DND-41 (cell line): Measurements from ENCODE around the gene KRT1.

ENCODE experiments used
- ATAC-seq: fragments of 200-7000 bp; cut with Tn5 transposase; 3 replicates; pipeline ENCODE4 v1.9.1; 2021; ENCODE audit warnings: low read depth; ENCODE audit not compliant: insufficient read depth
- DNase-seq: peaks from one replicate; pipeline ENCODE4 v3.0.0-alpha.2; 2020
- H2AFZ ChIP-seq: 2 replicates; pipeline ENCODE4 v1.6.0; 2012; ENCODE audit warnings: low read depth, low read length
- H3K27ac ChIP-seq: 2 replicates; pipeline ENCODE4 v1.5.1; 2012; ENCODE audit warnings: low read length, inconsistent platforms
- H3K27me3 ChIP-seq: fragments of 200-600 bp; sonication (generic); 2 replicates; pipeline ENCODE4 v1.6.0; 2012; ENCODE audit warnings: low read length, mild to moderate bottlenecking, inconsistent platforms; ENCODE audit not compliant: insufficient read depth, poor library complexity
- H3K36me3 ChIP-seq: 2 replicates; pipeline ENCODE4 v1.5.1; 2012; ENCODE audit warnings: low read length, inconsistent platforms; ENCODE audit not compliant: insufficient read depth
- H3K4me1 ChIP-seq: 2 replicates; pipeline ENCODE4 v1.5.1; 2012; ENCODE audit warnings: mild to moderate bottlenecking, low read length; ENCODE audit not compliant: insufficient read depth
- H3K4me2 ChIP-seq: 2 replicates; pipeline ENCODE4 v1.6.0; 2012; ENCODE audit warnings: mild to moderate bottlenecking, moderate library complexity, low read length, inconsistent platforms; ENCODE audit not compliant: insufficient read depth
- H3K4me3 ChIP-seq, 2 experiments: fragments of 200-600 bp in 1 of 2; shearing (Covaris generic) in 1 of 2; 2 replicates each; pipeline ENCODE4 v1.5.1; 2012 to 2016; ENCODE audit warnings: inconsistent platforms in 2 of 2, low read length in 2 of 2, mild to moderate bottlenecking in 2 of 2, low read depth in 1 of 2, moderate library complexity in 1 of 2
- H3K79me2 ChIP-seq: 2 replicates; pipeline ENCODE4 v1.6.0; 2012; ENCODE audit warnings: low read length, inconsistent platforms; ENCODE audit not compliant: insufficient read depth
- H3K9ac ChIP-seq: 2 replicates; pipeline ENCODE4 v1.6.0; 2012; ENCODE audit warnings: low read depth, mild to moderate bottlenecking, inconsistent platforms, low read length, moderate library complexity
- H3K9me3 ChIP-seq: 2 replicates; pipeline ENCODE4 v1.5.1; 2012; ENCODE audit warnings: low read length, moderate library complexity, mild to moderate bottlenecking, inconsistent platforms; ENCODE audit not compliant: insufficient read depth, severe bottlenecking
- H4K20me1 ChIP-seq: 2 replicates; pipeline ENCODE4 v1.6.0; 2012; ENCODE audit warnings: low read length; ENCODE audit not compliant: insufficient read depth
- EZH2 ChIP-seq: IDR thresholded peaks from 3 replicates; pipeline ENCODE4 v1.6.1; 2012; ENCODE audit warnings: borderline replicate concordance, low read depth, mild to moderate bottlenecking, moderate library complexity, low read length, inconsistent platforms; ENCODE audit not compliant: severe bottlenecking
- TF ChIP-seq, protein P1 (sequence below): IDR thresholded peaks from 2 replicates; pipeline ENCODE4 v1.5.1; 2012; ENCODE audit warnings: borderline replicate concordance, low read length, moderate library complexity, mild to moderate bottlenecking; ENCODE audit not compliant: poor library complexity, severe bottlenecking; ENCODE audit errors: extremely low read depth

The KRT1 gene

DNA sequence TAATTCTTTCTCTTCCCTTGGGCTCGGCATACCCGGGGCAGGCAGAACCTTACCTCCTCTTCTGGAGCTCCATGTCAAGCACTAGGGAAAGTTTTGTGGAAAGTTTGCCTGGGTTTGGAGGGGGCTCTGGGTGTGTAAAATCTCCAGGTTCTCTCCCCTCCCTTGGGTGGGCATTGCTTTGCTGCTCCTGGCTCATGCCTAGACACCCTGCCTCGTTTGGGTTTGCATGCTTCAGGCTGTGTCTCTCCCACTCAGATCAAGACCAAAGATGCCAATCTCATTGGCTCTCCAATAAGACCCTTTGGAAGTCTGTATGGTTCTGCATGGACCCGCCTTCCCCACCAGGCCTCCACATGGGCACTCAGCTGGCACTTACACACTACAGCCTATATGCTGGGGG, 22.0 kb downstream of the KRT1 start:
- H3K4me1 ChIP-seq: no peaks in the 10 kb centered on the region
- H3K9ac ChIP-seq: no peak overlapping the region
- H3K4me2 ChIP-seq: no peak overlapping the region
- TF ChIP-seq, protein P1, sequence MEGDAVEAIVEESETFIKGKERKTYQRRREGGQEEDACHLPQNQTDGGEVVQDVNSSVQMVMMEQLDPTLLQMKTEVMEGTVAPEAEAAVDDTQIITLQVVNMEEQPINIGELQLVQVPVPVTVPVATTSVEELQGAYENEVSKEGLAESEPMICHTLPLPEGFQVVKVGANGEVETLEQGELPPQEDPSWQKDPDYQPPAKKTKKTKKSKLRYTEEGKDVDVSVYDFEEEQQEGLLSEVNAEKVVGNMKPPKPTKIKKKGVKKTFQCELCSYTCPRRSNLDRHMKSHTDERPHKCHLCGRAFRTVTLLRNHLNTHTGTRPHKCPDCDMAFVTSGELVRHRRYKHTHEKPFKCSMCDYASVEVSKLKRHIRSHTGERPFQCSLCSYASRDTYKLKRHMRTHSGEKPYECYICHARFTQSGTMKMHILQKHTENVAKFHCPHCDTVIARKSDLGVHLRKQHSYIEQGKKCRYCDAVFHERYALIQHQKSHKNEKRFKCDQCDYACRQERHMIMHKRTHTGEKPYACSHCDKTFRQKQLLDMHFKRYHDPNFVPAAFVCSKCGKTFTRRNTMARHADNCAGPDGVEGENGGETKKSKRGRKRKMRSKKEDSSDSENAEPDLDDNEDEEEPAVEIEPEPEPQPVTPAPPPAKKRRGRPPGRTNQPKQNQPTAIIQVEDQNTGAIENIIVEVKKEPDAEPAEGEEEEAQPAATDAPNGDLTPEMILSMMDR: no peak
- TF ChIP-seq EZH2: no peak
- H3K4me3 ChIP-seq: no peak overlapping the region
- DNase-seq (no peak), ATAC-seq (no peak)
- no peaks in the 10 kb centered on the region for H3K79me2 ChIP-seq
- H3K9me3 ChIP-seq: no peaks in the 10 kb centered on the region
- no peaks in the 10 kb centered on the region for H4K20me1 ChIP-seq
- H3K27ac ChIP-seq: no peak overlapping the region
- H3K27me3 ChIP-seq: peaks cover 22% of the 10 kb centered on the region
- no peaks in the 10 kb centered on the region for H3K36me3 ChIP-seq
- no peak overlapping the region for H2AFZ ChIP-seq

DNA sequence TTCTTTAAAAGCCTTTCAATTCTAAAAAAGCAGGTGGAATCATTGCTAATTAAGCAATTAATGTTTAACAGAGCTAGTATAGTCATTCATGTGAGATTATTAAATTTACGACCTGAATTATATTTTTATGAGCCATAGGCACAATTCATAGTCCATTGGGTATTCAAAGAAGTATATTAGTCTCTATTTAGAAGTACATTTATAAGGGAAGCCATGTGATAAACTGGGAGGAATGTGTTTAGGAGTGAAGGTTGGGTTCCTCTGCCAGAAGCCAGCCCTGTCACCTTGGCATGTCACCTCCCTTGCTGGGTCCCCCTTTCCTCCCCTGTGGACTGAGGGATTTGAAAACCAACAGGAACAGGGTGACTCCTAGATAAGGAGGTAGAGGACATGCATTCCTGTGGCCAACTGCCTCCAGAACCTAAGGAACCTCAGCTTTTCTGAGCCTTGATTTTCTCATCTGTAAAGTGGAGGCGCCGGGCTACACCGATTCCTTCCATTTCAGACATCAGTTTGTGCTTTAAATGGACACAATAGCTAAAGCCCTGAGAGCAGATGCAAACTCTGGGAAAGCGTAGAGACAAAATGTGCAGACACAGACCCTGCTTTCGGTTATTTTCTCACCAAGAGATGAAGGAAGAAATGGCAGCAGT, 22.8 kb downstream of the KRT1 start:
- no peak overlapping the region for H3K27ac ChIP-seq
- no peak overlapping the region for H3K4me2 ChIP-seq
- no peak overlapping the region for H3K9ac ChIP-seq
- no peak for ATAC-seq
- TF ChIP-seq EZH2: no peak
- TF ChIP-seq, protein P1: no peak
- H4K20me1 ChIP-seq: no peaks in the 10 kb centered on the region
- H3K9me3 ChIP-seq: no peaks in the 10 kb centered on the region
- no peak for DNase-seq
- no peaks in the 10 kb centered on the region for H3K36me3 ChIP-seq
- no peak overlapping the region for H3K4me3 ChIP-seq
- peaks cover 19% of the 10 kb centered on the region for H3K27me3 ChIP-seq
- H2AFZ ChIP-seq: no peak overlapping the region
- H3K4me1 ChIP-seq: no peaks in the 10 kb centered on the region
- H3K79me2 ChIP-seq: no peaks in the 10 kb centered on the region

DNA sequence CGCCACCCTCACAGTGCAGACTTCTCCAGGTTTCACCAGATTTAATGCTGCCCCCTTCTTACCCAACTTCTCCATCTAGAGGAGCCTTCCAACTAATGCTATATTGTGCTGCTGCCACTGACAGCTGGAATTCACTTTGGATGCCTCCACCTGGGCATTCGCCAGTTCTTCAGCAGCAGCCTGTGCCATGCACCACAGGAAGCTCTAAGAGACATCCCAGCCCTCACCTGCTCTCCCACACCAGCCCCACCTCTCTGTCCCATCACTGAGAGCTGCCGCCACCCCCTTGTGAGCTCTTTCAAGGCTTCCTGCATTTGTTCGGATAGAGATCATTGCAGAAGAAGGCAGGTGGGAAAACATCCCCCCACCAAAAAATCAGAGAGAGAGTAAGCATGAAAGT, 23.6 kb downstream of the KRT1 start:
- H3K27me3 ChIP-seq: peaks cover 13% of the 10 kb centered on the region
- H2AFZ ChIP-seq: no peak overlapping the region
- no peak overlapping the region for H3K9ac ChIP-seq
- no peaks in the 10 kb centered on the region for H3K4me1 ChIP-seq
- H3K9me3 ChIP-seq: no peaks in the 10 kb centered on the region
- H3K4me2 ChIP-seq: no peak overlapping the region
- H3K36me3 ChIP-seq: no peaks in the 10 kb centered on the region
- H4K20me1 ChIP-seq: no peaks in the 10 kb centered on the region
- H3K79me2 ChIP-seq: no peaks in the 10 kb centered on the region
- no peak for ATAC-seq
- no peak overlapping the region for H3K4me3 ChIP-seq
- no peak for DNase-seq
- no peak overlapping the region for H3K27ac ChIP-seq
- no peak for TF ChIP-seq EZH2
- TF ChIP-seq, protein P1: no peak

DNA sequence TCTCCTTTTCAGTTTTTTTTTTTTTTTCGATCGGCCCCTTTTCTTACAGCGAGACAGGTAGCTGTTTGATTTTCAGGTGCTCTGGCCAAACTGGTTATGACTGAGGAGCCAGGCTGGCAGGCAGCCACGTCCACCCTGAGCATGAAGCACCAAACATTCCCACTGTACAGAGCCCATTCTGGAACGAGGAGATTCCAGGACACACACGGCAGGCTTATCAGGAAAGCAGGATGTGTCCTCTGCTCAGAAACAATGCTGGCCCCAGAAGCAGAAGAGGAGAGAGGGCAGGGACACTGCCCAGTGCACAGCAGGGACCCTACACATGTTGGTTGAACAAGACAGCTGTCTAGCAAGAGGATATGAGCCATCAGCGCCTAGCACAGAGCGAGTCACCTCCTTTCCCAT, 24.5 kb downstream of the KRT1 start:
- Histone ChIP-seq H3K9me3 (no peaks in the 10 kb centered on the region), H4K20me1 (no peaks in the 10 kb centered on the region), H2AFZ (no peak overlapping the region), H3K27ac (no peak overlapping the region), H3K9ac (no peak overlapping the region), H3K79me2 (no peaks in the 10 kb centered on the region), H3K4me2 (no peak overlapping the region), H3K27me3 (peaks cover 13% of the 10 kb centered on the region), H3K36me3 (no peaks in the 10 kb centered on the region), H3K4me3 (no peak overlapping the region), H3K4me1 (no peaks in the 10 kb centered on the region)
- TF ChIP-seq, protein P1: no peak
- no peak for TF ChIP-seq EZH2
- no peak for ATAC-seq
- DNase-seq: no peak
